Left lung (tissue), 10 donors: Measurements from ENCODE around the gene GOLGA3. TPM values are rescaled to one million over a fixed set of nuclear protein-coding genes. Genes with fewer than 3 reads are reported as not detected.
"Not testable (repeated sequence)": the region's sequence is repeated elsewhere in the genome, so short reads cannot be mapped to it uniquely, and the experiment has no call there.

Experiments used
- ATAC-seq: fragments of 200-7000 bp; cut with Tn5 transposase; one replicate; pipeline ENCODE4 v1.9.1; 2020; ENCODE audit warnings: moderate library complexity
- DNase-seq, 4 donors: peaks; one replicate each; pipeline ENCODE4 v3.0.0-alpha.2; 2013 to 2020
- H3K27ac ChIP-seq, 2 donors: fragments of 200-600 bp; sonication (generic) in 1 of 2; one replicate each; pipeline versions ENCODE4 v1.5.0 to v1.8.0; 2020 to 2021
- H3K27me3 ChIP-seq, 2 donors: fragments of 200-600 bp; sonication (generic) in 1 of 2; one replicate each; pipeline versions ENCODE4 v1.5.0 to v1.8.0; 2020 to 2021
- H3K36me3 ChIP-seq, 2 donors: fragments of 200-600 bp; sonication (generic) in 1 of 2; one replicate each; pipeline versions ENCODE4 v1.5.0 to v1.8.0; 2020 to 2021
- H3K4me1 ChIP-seq, 2 donors: fragments of 200-600 bp; one replicate each; pipeline ENCODE4 v1.8.0; 2021
- H3K4me3 ChIP-seq, 2 donors: fragments of 200-600 bp; sonication (generic) in 1 of 2; one replicate each; pipeline versions ENCODE4 v1.5.0 to v1.8.0; 2020 to 2021; ENCODE audit warnings: mild to moderate bottlenecking in 1 of 2
- H3K9me3 ChIP-seq, 2 donors: fragments of 200-600 bp; sonication (generic) in 1 of 2; one replicate each; pipeline versions ENCODE4 v1.5.0 to v1.8.0; 2020 to 2021
- intact Hi-C, 2 donors: fragments of 100-400 bp; cut with DNase I; formaldehyde crosslinking; loops; one replicate each; pipeline versions ENCODE4 v1.11.2 to v1.14.2; 2022
- polyA plus RNA-seq, 6 donors: library from polyadenylated mRNA; unstranded; fragments of 120-200 nt; gene quantifications; one replicate each; pipeline ENCODE4 v1.2.1, GENCODE V29; 2013; ENCODE audit not compliant: insufficient read length in 6 of 6
- total RNA-seq, 2 donors: library from RNA; stranded (reverse); fragmentation: NEBNext Ultra II Directional; extraction: Animal tissue kit (Norgen Biotek cat#: 25700); gene quantifications; one replicate each; pipeline ENCODE4 v1.2.1, GENCODE V29; 2021
- TF ChIP-seq, protein P1 (sequence below), 2 donors: fragments of 200-600 bp; sonication (generic) in 1 of 2; IDR thresholded peaks; one replicate each; pipeline versions ENCODE4 v1.5.0 to v1.8.0; 2021; ENCODE audit warnings: antibody characterized with exemption in 2 of 2
- donor health status: DM: no; HTN: yes; CAD: no.
- donor health status: DM: no; HTN: no; CAD: no.

GOLGA3 gene
- total and polyA plus RNA-seq, 8 donors = 40.6 to 82.6 (median 45.0) TPM

DNA sequence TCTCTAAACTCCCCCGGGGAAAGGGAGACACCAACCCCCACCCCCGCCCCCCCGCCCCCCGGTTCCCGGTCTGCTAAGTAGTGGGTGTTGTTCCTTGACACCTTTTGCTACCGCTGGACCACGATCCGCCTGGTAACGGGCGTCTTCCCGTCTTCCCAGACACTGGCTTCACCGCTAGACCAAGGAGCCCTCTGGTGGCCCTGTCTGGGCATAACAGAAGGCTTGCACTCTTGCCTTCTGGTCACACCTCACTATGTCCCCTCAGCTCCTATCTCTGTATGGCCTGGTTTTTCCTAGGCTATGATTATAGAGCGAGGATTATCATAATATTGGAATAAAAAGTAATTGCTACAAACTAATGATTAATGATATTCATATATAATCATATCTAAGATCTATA is 19.3 kb downstream of the GOLGA3 start:
- not testable (repeated sequence) for DNase-seq, H3K27me3 ChIP-seq
- peaks cover 9 to 93% of the 10 kb centered on the region in 2 donors for H3K36me3 ChIP-seq

DNA sequence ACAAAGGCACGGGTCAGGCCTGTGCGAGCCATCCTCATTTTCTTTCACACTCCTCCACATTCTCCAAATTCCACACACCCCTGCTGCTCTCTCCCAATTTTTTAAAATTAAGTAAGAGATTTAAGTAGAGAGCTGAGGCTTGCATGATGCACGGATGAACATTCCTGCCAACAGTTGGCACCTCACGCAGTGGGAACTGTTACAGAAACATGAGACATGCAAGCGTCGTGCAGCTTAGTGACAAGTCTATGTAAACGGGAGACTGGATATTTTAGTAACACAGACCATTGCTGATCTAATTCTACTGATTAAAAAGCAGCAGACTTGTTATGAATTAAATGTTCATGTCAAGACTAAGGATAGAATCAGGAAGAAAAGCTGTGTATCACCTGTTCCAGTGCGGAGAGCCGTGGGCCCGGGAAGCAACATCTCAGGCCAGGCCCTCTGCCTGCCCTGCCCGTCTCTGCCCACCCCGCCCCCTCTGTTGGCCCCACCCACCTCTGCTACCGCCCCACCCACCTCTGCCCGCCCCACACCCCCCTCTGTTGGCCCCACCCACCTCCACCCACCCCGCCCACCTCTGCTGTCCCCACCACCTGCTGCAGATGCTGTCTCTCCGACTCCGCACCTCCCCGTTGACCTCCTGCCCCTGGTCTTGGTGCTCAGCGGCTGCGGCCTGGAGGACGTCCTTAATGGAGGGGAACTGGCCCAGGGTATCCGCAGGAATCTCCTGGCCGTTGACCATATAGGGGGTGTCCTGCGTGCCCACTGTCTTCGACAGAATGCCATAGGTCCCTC is 21.2 kb downstream of the GOLGA3 start:
- Histone ChIP-seq H3K27ac (no peak overlapping the region), H3K4me1 (no peaks in the 10 kb centered on the region), H3K27me3 (no peaks in the 10 kb centered on the region), H3K36me3 (peaks cover 9 to 93% of the 10 kb centered on the region in 2 donors), H3K9me3 (no peaks in the 10 kb centered on the region), H3K4me3 (no peak overlapping the region)
- TF ChIP-seq, protein P1, sequence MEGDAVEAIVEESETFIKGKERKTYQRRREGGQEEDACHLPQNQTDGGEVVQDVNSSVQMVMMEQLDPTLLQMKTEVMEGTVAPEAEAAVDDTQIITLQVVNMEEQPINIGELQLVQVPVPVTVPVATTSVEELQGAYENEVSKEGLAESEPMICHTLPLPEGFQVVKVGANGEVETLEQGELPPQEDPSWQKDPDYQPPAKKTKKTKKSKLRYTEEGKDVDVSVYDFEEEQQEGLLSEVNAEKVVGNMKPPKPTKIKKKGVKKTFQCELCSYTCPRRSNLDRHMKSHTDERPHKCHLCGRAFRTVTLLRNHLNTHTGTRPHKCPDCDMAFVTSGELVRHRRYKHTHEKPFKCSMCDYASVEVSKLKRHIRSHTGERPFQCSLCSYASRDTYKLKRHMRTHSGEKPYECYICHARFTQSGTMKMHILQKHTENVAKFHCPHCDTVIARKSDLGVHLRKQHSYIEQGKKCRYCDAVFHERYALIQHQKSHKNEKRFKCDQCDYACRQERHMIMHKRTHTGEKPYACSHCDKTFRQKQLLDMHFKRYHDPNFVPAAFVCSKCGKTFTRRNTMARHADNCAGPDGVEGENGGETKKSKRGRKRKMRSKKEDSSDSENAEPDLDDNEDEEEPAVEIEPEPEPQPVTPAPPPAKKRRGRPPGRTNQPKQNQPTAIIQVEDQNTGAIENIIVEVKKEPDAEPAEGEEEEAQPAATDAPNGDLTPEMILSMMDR (IDR thresholded peaks at IDR 0.05) = no peak
- no peak for ATAC-seq
- intact Hi-C loops = no loop called here
- DNase-seq = peak in 1 of 4 donors; percentile 42

More for the DNA sequence above, 19.3 kb downstream of the GOLGA3 start:
- H3K9me3 ChIP-seq, H3K4me1 ChIP-seq, intact Hi-C loops, H3K27ac ChIP-seq, ATAC-seq, H3K4me3 ChIP-seq: not testable (repeated sequence)
- TF ChIP-seq, protein P1 (IDR thresholded peaks at IDR 0.05) = peak in 1 of 2 donors; percentile 22

DNA sequence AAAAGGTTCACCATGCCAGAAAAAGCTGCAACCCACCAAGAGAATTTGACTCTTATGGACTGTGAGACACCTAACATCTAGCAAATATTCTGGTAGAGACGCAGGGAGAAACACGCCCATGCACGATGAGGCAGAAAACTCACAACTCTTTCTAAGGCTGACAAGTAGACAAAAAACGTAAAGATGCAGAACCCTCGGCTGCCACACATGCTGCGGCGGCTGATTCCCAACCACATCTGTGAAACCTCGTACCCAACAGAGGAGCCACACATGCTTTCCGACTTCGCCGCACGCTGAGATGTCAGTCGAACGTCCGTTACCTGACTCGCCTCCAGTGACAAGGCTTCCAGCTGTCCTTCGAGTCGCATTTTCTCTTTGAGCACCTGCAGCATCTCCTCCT is 21.8 kb downstream of the GOLGA3 start:
- DNase-seq (no peak), ATAC-seq (no peak)
- no peak overlapping the region for H3K4me3 ChIP-seq
- peaks cover 9 to 93% of the 10 kb centered on the region in 2 donors for H3K36me3 ChIP-seq
- H3K27me3 ChIP-seq = no peaks in the 10 kb centered on the region
- no peaks in the 10 kb centered on the region for H3K4me1 ChIP-seq
- no peaks in the 10 kb centered on the region for H3K9me3 ChIP-seq
- H3K27ac ChIP-seq = no peak overlapping the region
- intact Hi-C loops = no loop called here
- TF ChIP-seq, protein P1 (IDR thresholded peaks at IDR 0.05) = no peak

DNA sequence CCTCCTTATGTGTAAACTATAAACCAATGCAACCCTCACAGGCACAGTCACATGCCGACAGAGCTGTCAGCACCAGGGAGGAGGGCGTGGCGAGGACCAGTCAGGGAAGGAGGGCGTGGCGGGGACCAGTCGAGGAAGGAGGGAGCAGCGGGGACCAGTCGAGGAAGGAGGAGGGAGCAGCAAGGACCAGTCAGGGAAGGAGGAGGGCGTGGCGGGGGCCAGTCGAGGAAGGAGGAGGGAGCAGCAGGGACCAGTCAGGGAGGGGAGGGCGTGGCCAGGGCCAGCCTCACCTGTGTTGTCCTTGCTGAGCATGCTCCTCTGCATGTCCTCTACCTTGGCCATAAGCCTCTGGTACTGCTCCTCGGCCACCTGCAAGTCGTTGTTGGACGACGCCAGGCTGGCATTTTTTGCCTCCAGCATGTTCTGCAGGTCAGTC is 24.2 kb downstream of the GOLGA3 start:
- H3K36me3 ChIP-seq = peaks cover 9 to 96% of the 10 kb centered on the region in 2 donors
- no peaks in the 10 kb centered on the region for H3K9me3 ChIP-seq
- intact Hi-C loops = no loop called here
- no peak overlapping the region for H3K4me3 ChIP-seq
- H3K27ac ChIP-seq = no peak overlapping the region
- ATAC-seq (peak; percentile 63), DNase-seq (peak in 2 of 4 donors; percentile 38 to 72)
- no peaks in the 10 kb centered on the region for H3K4me1 ChIP-seq
- no peaks in the 10 kb centered on the region for H3K27me3 ChIP-seq
- TF ChIP-seq, protein P1 (IDR thresholded peaks at IDR 0.05) = no peak

DNA sequence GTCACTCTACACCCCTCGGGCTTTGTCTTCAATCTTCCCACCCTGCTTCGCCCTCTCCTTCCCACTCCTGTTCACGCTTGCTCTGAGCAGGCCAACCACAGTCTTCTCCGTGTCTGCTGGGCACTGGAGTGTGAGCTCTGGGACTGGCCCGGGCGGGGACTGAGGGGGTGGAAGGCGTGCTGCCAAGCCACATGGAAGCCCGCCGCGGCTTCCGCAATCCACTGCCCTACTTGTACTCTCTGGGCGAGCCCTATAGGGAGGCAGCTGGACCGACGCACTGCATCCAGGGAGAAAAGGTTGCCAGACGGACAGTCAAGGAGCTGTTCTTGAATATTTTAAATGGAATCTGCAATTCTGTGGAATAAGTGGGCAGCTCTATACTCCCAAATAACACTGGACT is 24.8 kb downstream of the GOLGA3 start:
- Histone ChIP-seq H3K36me3 (peaks cover 9 to 97% of the 10 kb centered on the region in 2 donors), H3K27ac (no peak overlapping the region), H3K4me1 (no peaks in the 10 kb centered on the region), H3K27me3 (no peaks in the 10 kb centered on the region), H3K9me3 (no peaks in the 10 kb centered on the region), H3K4me3 (no peak overlapping the region)
- peak in 1 of 4 donors; percentile 72 for DNase-seq
- ATAC-seq = no peak
- intact Hi-C loops = no loop called here
- TF ChIP-seq, protein P1 (IDR thresholded peaks at IDR 0.05) = no peak
